Esophagus muscularis mucosa (tissue), 4 donors: ENCODE data around the gene ATAD1. TPM values are rescaled to one million over a fixed set of nuclear protein-coding genes. Genes with fewer than 3 reads are reported as not detected.
A peak's percentile ranks its signal among the peaks of the same experiment; 100 is the strongest.

ENCODE experiments used
- DNase-seq: peaks from one replicate; pipeline ENCODE4 v3.0.0-alpha.2; 2017; ENCODE audit errors: extremely low spot score
- H3K27ac ChIP-seq, 4 donors: fragments of 200-600 bp; sonication (generic); replicated peaks in 1 of 4; 1 replicate in 3 of 4; 2 replicates in 1 of 4; pipeline ENCODE4 v1.5.1; 2016 to 2019; ENCODE audit warnings: mild to moderate bottlenecking in 1 of 4
- H3K27me3 ChIP-seq, 4 donors: fragments of 200-600 bp; sonication (generic); one replicate each; pipeline versions ENCODE4 v1.5.1 to v1.6.0; 2016 to 2019
- H3K36me3 ChIP-seq, 4 donors: fragments of 200-600 bp; sonication (generic); one replicate each; pipeline ENCODE4 v1.5.1; 2016 to 2019
- H3K4me1 ChIP-seq, 4 donors: fragments of 200-600 bp; sonication (generic); one replicate each; pipeline ENCODE4 v1.5.1; 2016 to 2019
- H3K4me3 ChIP-seq, 4 donors: fragments of 200-600 bp; sonication (generic); 1 replicate in 2 of 4; 2 replicates in 2 of 4; pipeline ENCODE4 v1.5.1; 2016 to 2019; ENCODE audit warnings: mild to moderate bottlenecking in 4 of 4, moderate library complexity in 1 of 4
- H3K9me3 ChIP-seq, 4 donors: fragments of 200-600 bp; sonication (generic); 1 replicate in 3 of 4; 2 replicates in 1 of 4; pipeline ENCODE4 v1.5.1; 2016 to 2019
- CTCF ChIP-seq, 3 experiments: fragments of 200-600 bp in 2 of 3; fragments of 450-650 bp in 1 of 3; sonication (generic) in 2 of 3; IDR thresholded peaks; one replicate each; pipeline ENCODE4 v1.5.1; 2017 to 2019; ENCODE audit warnings: antibody characterized with exemption in 3 of 3, mild to moderate bottlenecking in 2 of 3, moderate library complexity in 1 of 3
- EP300 ChIP-seq: sonication (generic); formaldehyde crosslinking; IDR thresholded peaks from one replicate; pipeline ENCODE4 v1.6.1; 2017; ENCODE audit warnings: antibody characterized with exemption
- POLR2A ChIP-seq: fragments of 450-650 bp; IDR thresholded peaks from one replicate; pipeline ENCODE4 v1.6.1; 2017; ENCODE audit warnings: antibody characterized with exemption, moderate library complexity, mild to moderate bottlenecking, low read depth
- POLR2AphosphoS5 ChIP-seq, 2 donors: sonication (generic); formaldehyde crosslinking; IDR thresholded peaks; one replicate each; pipeline ENCODE4 v1.6.1; 2017; ENCODE audit warnings: antibody characterized with exemption in 2 of 2
- WGBS: methylation state at CpG from one replicate; pipeline ENCODE4 v1.1.5; 2018; 5-methylcytosine and 5-hydroxymethylcytosine counted together
- intact Hi-C: fragments of 100-400 bp; cut with DNase I; formaldehyde crosslinking; loops from one replicate; pipeline ENCODE4 v1.15.1; 2023
- total RNA-seq, 4 donors: library from RNA; depleted of rRNA; stranded (reverse); fragments of >200 nt; gene quantifications; one replicate each; pipeline versions ENCODE4 v1.1.0 to v1.2.1, GENCODE V29; 2016

ATAD1 gene
- total RNA-seq, result 10 to 100 TPM; 29.1 to 41.3 (median 36.1) TPM

- H3K36me3 ChIP-seq, result no peaks in the 10 kb centered on the region
- DNase-seq, result peak; percentile 93
- TF ChIP-seq EP300, result no peak
- TF ChIP-seq CTCF (IDR thresholded peaks at IDR 0.05), result peak; percentile 20 to 26 (median 21)
- peak; percentile 73 to 85 for TF ChIP-seq POLR2AphosphoS5 (IDR thresholded peaks at IDR 0.05)
- TF ChIP-seq POLR2A, result no peak
- H3K27me3 ChIP-seq, result no peaks in the 10 kb centered on the region
- peak within 1 kb of the TSS; percentile 78 to 86 (median 80) for H3K27ac ChIP-seq
- intact Hi-C loops, result loop anchor here (5.0 kb wide), 1 partner anchor 44 kb away; the partner anchor contains the start of genes KLLN and PTEN
- WGBS, result 2% methylated on average over 37 of the region's 60 CpGs
- H3K9me3 ChIP-seq, result no peaks in the 10 kb centered on the region
- peaks cover 16 to 35% (median 33%) of the 10 kb centered on the region in 4 donors for H3K4me1 ChIP-seq
- H3K4me3 ChIP-seq, result peak within 1 kb of the TSS; percentile 67 to 70 (median 69)
Observed at GRCh38 chr10:87817609-87818504, at the start of gene ATAD1. Gene ATAD1 (minus strand): TSS chr10:87818226. CDS start chr10:87814599, 3,627 bp downstream.

- peak overlapping the region; percentile 93 to 99 (median 98) for H3K27ac ChIP-seq
- DNase-seq, result no peak
- TF ChIP-seq CTCF (IDR thresholded peaks at IDR 0.05) (no peak), POLR2A (no peak), POLR2AphosphoS5 (IDR thresholded peaks at IDR 0.05) (no peak), EP300 (no peak)
- no peaks in the 10 kb centered on the region for H3K36me3 ChIP-seq
- intact Hi-C loops, result loop anchor here (5.0 kb wide), 1 partner anchor 85 kb away; no protein-coding TSS in a partner anchor
- no peaks in the 10 kb centered on the region for H3K9me3 ChIP-seq
- H3K4me3 ChIP-seq, result peak overlapping the region; percentile 79 to 95 (median 87)
- H3K27me3 ChIP-seq, result no peaks in the 10 kb centered on the region
- peaks cover 12 to 54% (median 48%) of the 10 kb centered on the region in 4 donors for H3K4me1 ChIP-seq
Observed at GRCh38 chr10:87867453-87867852, 49.4 kb upstream of the ATAD1 start.

- DNase-seq, result no peak
- Histone ChIP-seq H3K9me3 (no peaks in the 10 kb centered on the region), H3K27me3 (no peaks in the 10 kb centered on the region), H3K36me3 (no peaks in the 10 kb centered on the region), H3K4me1 (peaks cover 13 to 48% (median 45%) of the 10 kb centered on the region in 4 donors), H3K27ac (peak overlapping the region; percentile 93 to 99 (median 98)), H3K4me3 (peak overlapping the region; percentile 79 to 95 (median 87))
- WGBS, result 6% methylated on average over 3 of the region's 3 CpGs
- TF ChIP-seq POLR2AphosphoS5 (IDR thresholded peaks at IDR 0.05), result no peak
- no peak for TF ChIP-seq POLR2A
- no peak for TF ChIP-seq CTCF (IDR thresholded peaks at IDR 0.05)
- no peak for TF ChIP-seq EP300
- intact Hi-C loops, result loop anchor here (5.0 kb wide), 1 partner anchor 86 kb away; no protein-coding TSS in a partner anchor
Observed at GRCh38 chr10:87866412-87866974, 48.5 kb upstream of the ATAD1 start.

GRCh38 chr10:87865241-87865881 lies 47.3 kb upstream of the ATAD1 start:
- Histone ChIP-seq H3K27me3 (no peaks in the 10 kb centered on the region), H3K27ac (peak overlapping the region; percentile 93 to 99 (median 98)), H3K4me1 (peaks cover 21 to 48% (median 43%) of the 10 kb centered on the region in 4 donors), H3K4me3 (peak overlapping the region; percentile 79 to 95 (median 87)), H3K9me3 (no peaks in the 10 kb centered on the region), H3K36me3 (no peaks in the 10 kb centered on the region)
- intact Hi-C loops, result loop anchor here (5.0 kb wide), 1 partner anchor 87 kb away; no protein-coding TSS in a partner anchor
- WGBS, result 0% methylated on average over 4 of the region's 4 CpGs
- no peak for DNase-seq
- no peak for TF ChIP-seq POLR2A
